SU-DHL-6 (cell line): ENCODE results near the gene SPINK14.

Experiments used
- H2AFZ ChIP-seq: fragments of 200-600 bp; sonication (generic); 2 replicates; pipeline ENCODE4 v1.6.1; 2014; ENCODE audit warnings: low read depth, mild to moderate bottlenecking, moderate library complexity, mixed read lengths, antibody characterized with exemption, low read length; ENCODE audit not compliant: severe bottlenecking
- H3F3A ChIP-seq: fragments of 200-600 bp; shearing (Covaris generic); 2 replicates; pipeline ENCODE4 v1.6.0; 2016; ENCODE audit warnings: antibody characterized with exemption, mild to moderate bottlenecking; ENCODE audit not compliant: insufficient read depth
- H3K27ac ChIP-seq: fragments of 200-600 bp; sonication (generic); 2 replicates; pipeline ENCODE4 v1.5.1; 2016; ENCODE audit warnings: low read depth, mild to moderate bottlenecking, low read length, moderate library complexity, mixed read lengths
- H3K27me3 ChIP-seq: fragments of 200-600 bp; sonication (generic), shearing (Covaris generic); 2 replicates; pipeline ENCODE4 v1.6.0; 2014; ENCODE audit warnings: mild to moderate bottlenecking, low read length
- H3K36me3 ChIP-seq: fragments of 200-600 bp; sonication (generic); 2 replicates; pipeline ENCODE4 v1.6.1; 2014; ENCODE audit warnings: mild to moderate bottlenecking, low read length, mixed read lengths
- H3K4me2 ChIP-seq: fragments of 300-600, 200-600 bp; shearing (Covaris generic), sonication (generic); 2 replicates; pipeline ENCODE4 v1.6.0; 2014; ENCODE audit warnings: low read length, low read depth, mild to moderate bottlenecking; ENCODE audit not compliant: poor library complexity, severe bottlenecking
- H3K4me3 ChIP-seq: fragments of 200-600 bp; sonication (generic); 2 replicates; pipeline ENCODE4 v1.5.1; 2014; ENCODE audit warnings: antibody characterized with exemption, low read length, mild to moderate bottlenecking, mixed read lengths; ENCODE audit not compliant: insufficient read depth, poor library complexity, severe bottlenecking
- H3K79me2 ChIP-seq: fragments of 200-600 bp; sonication (generic); 2 replicates; pipeline ENCODE4 v1.6.1; 2014; ENCODE audit warnings: mild to moderate bottlenecking, low read length, moderate library complexity; ENCODE audit not compliant: insufficient read depth
- H3K9ac ChIP-seq: fragments of 200-600 bp; sonication (generic); 2 replicates; pipeline ENCODE4 v1.7.0; 2014; ENCODE audit warnings: mild to moderate bottlenecking, low read length
- H3K9me2 ChIP-seq: fragments of 200-600 bp; sonication (generic); replicated peaks from 2 replicates; pipeline ENCODE4 v1.6.1; 2014; ENCODE audit warnings: low read length; ENCODE audit not compliant: insufficient read depth
- H3K9me3 ChIP-seq: fragments of 200-600 bp; sonication (generic); 2 replicates; pipeline ENCODE4 v1.6.1; 2014; ENCODE audit warnings: low read length, mixed read lengths; ENCODE audit not compliant: insufficient read depth
- H4K20me1 ChIP-seq: fragments of 200-600 bp; sonication (generic); 2 replicates; pipeline ENCODE4 v1.6.1; 2014; ENCODE audit warnings: low read depth, mild to moderate bottlenecking, antibody characterized with exemption, low read length, moderate library complexity, mixed read lengths
- EZH2phosphoT487 ChIP-seq: fragments of 200-600 bp; sonication (generic), shearing (Covaris generic); conservative IDR thresholded peaks from 2 replicates; pipeline ENCODE4 v1.6.1; 2018; ENCODE audit warnings: mild to moderate bottlenecking, antibody characterized with exemption, low read length, moderate library complexity, mixed read lengths
- TF ChIP-seq, protein P1 (sequence below): fragments of 200-600 bp; sonication (generic); IDR thresholded peaks from one replicate; pipeline ENCODE4 v1.5.1; 2017; ENCODE audit warnings: antibody characterized with exemption, mild to moderate bottlenecking, low read length, moderate library complexity; ENCODE audit not compliant: insufficient read depth, poor library complexity, severe bottlenecking

Gene SPINK14

DNA sequence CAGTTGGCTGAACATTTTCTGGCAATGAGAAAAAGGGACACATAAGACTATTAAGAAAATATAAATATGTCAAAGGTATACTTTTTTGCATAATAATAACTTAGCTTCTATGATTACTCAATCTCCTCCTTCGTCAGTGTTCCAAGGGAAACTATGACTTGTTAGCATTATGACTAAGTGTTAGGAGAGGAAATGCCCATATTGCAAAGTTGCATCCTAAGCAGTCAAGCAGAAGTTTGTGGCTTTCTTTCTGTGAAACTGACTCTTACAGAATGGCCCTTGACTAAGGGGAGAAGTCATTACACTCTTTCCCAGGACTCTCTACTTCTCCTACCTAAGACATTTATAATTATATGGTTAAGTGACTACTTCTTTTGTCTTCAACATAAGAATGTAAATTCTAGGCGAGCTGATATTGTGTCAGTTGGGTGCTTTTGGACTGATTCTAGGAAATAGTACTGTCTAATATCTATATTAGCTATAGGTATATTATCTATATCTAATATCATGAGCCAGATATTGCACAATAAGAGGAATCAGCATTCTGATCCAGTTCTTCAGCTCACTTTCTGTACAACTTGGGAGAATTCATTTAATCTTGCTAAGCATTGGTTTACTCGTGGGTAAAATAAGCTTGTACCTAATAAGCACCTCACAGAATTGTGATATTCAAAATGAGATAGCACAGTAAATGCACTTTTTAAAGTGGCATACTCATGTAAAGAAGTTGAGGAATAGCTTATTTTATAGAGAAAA lies 18.1 kb downstream of the SPINK14 start:
- Histone ChIP-seq H3K4me2 (no peak overlapping the region), H3K4me3 (no peak overlapping the region), H3K79me2 (no peaks in the 10 kb centered on the region), H3K27ac (no peak overlapping the region), H4K20me1 (no peaks in the 10 kb centered on the region), H3K9ac (no peak overlapping the region), H3K36me3 (no peaks in the 10 kb centered on the region), H2AFZ (no peak overlapping the region), H3K9me3 (no peaks in the 10 kb centered on the region), H3K27me3 (no peaks in the 10 kb centered on the region), H3K9me2 (no peaks in the 10 kb centered on the region), H3F3A (no peaks in the 10 kb centered on the region)
- TF ChIP-seq, protein P1, sequence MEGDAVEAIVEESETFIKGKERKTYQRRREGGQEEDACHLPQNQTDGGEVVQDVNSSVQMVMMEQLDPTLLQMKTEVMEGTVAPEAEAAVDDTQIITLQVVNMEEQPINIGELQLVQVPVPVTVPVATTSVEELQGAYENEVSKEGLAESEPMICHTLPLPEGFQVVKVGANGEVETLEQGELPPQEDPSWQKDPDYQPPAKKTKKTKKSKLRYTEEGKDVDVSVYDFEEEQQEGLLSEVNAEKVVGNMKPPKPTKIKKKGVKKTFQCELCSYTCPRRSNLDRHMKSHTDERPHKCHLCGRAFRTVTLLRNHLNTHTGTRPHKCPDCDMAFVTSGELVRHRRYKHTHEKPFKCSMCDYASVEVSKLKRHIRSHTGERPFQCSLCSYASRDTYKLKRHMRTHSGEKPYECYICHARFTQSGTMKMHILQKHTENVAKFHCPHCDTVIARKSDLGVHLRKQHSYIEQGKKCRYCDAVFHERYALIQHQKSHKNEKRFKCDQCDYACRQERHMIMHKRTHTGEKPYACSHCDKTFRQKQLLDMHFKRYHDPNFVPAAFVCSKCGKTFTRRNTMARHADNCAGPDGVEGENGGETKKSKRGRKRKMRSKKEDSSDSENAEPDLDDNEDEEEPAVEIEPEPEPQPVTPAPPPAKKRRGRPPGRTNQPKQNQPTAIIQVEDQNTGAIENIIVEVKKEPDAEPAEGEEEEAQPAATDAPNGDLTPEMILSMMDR, result no peak
- TF ChIP-seq EZH2phosphoT487, result no peak

DNA sequence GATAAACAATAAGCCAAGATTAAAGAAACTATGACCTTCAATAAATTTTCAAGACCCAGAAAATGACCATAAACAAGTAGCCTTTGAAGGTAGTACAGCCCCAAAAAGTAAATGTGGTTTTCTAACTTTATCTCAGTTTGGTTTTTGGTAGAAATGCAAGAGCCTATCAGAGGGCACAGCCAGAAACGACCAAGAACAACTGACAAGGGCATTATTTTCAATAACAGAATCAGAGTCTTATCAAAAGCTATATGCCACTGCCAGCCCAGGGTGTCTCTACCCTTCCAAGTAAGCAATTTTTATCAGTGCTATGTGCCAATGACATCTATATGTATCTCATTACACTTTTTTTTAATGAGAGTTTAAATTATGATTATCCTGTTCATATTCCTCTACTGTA lies 22.7 kb downstream of the SPINK14 start:
- no peak overlapping the region for H2AFZ ChIP-seq

DNA sequence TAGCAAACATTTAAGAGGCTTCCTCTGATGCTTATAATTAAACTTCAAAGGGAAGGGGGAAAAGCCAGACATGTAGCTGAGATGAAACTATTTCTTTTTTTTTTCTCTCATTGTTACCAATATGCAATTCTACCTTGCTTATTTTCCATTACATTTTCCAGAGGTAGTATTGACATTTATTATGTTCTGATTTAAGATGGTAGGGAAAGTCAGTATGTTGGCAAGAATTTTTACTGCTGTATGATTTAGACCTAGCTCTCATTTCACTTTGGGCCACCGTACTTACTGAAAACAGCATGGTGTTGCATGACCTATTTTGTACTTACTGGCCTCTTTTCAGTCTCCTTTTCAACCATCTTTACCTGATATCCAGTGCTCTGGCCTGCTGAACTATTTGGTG lies 24.9 kb downstream of the SPINK14 start:
- H3K9me3 ChIP-seq, result no peaks in the 10 kb centered on the region
- H3K9me2 ChIP-seq, result no peaks in the 10 kb centered on the region
- no peak overlapping the region for H3K9ac ChIP-seq
- no peaks in the 10 kb centered on the region for H3K27me3 ChIP-seq
- H3K79me2 ChIP-seq, result no peaks in the 10 kb centered on the region
- no peaks in the 10 kb centered on the region for H4K20me1 ChIP-seq
- no peak overlapping the region for H3K4me3 ChIP-seq
- H3K27ac ChIP-seq, result no peak overlapping the region
- no peak overlapping the region for H2AFZ ChIP-seq
- no peaks in the 10 kb centered on the region for H3K36me3 ChIP-seq
- TF ChIP-seq EZH2phosphoT487, result no peak
- TF ChIP-seq, protein P1, result no peak
- no peaks in the 10 kb centered on the region for H3F3A ChIP-seq
- no peak overlapping the region for H3K4me2 ChIP-seq

More for the DNA sequence above, 22.7 kb downstream of the SPINK14 start:
- no peak overlapping the region for H3K9ac ChIP-seq
- no peaks in the 10 kb centered on the region for H3K9me2 ChIP-seq
- H3K27ac ChIP-seq, result no peak overlapping the region
- no peaks in the 10 kb centered on the region for H3K36me3 ChIP-seq
- no peaks in the 10 kb centered on the region for H3K27me3 ChIP-seq
- H3K4me3 ChIP-seq, result no peak overlapping the region
- H3K9me3 ChIP-seq, result no peaks in the 10 kb centered on the region
- TF ChIP-seq EZH2phosphoT487, result no peak
- TF ChIP-seq, protein P1, result no peak
- H3F3A ChIP-seq, result no peaks in the 10 kb centered on the region
- H3K79me2 ChIP-seq, result no peaks in the 10 kb centered on the region
- no peaks in the 10 kb centered on the region for H4K20me1 ChIP-seq
- H3K4me2 ChIP-seq, result no peak overlapping the region
